ENCODE results near the gene RAD51D.
"Not testable (repeated sequence)": the region's sequence is repeated elsewhere in the genome, so short reads cannot be mapped to it uniquely, and the experiment has no call there.

The RAD51D gene

DNA sequence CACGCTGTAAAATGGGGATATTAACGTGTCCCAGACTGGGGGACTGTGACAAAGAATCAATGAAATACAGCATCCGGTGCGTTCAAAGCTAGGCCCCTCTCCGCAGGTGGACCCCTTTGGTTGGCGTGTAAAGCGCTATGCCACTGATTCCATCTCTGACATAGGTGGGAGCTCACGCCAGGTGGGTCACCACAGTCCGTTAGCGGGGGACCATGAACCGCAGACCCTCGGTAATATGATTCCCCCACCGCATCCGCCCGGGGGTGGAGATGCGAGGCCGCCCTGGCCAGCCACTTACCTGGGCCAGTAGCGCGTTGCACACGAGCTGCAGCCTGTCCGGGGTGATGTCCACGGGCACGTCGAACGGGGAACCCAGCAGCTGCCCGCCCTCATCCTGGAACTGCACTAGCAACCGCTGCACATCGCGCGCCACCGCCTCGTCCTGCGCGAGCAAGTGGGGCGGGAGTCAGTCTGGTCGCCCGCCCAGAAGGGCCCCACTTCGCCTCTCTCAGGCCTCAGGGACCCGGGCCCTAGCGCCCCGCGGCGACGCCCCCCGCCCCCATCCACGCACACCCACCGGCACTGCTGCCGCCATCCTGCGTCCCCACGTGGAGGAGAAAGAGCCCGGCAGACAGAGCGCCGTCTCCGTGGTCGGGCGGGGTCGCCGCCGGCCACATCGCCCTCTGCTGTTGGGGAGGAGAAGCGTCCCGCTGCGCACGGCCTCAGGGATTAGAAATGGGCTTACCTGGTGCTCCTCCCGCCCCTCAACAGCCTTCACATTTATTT is 22.2 kb upstream of the RAD51D start, which contains the start of gene NLE1:
Gene NLE1 (minus strand): TSS at position 623 of the 786 bp plus-strand sequence. CDS start 28 bp downstream, at position 595.
- DNase-seq (ENCODE audit: low spot score) = peak; percentile 90

DNA sequence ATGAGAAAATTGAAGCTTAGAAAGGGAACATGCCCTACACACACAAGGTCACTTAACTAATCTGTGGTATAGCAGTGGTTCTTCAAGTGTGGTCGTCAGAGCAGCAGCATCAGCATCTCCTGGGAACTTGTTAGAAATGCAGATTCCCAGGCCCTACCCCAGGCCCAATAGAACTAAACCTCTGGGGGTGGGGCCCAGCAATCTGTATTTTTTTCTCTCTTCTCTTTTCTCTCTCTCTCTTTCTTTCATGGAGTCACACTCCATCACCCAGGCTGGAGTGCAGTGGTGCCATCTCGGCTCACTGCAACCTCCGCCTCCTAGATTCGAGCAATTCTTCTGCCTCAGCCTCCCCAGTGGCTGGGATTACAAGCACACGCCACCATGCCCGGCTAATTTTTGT is 18.6 kb upstream of the RAD51D start:
- no peak for DNase-seq (ENCODE audit: low spot score)

DNA sequence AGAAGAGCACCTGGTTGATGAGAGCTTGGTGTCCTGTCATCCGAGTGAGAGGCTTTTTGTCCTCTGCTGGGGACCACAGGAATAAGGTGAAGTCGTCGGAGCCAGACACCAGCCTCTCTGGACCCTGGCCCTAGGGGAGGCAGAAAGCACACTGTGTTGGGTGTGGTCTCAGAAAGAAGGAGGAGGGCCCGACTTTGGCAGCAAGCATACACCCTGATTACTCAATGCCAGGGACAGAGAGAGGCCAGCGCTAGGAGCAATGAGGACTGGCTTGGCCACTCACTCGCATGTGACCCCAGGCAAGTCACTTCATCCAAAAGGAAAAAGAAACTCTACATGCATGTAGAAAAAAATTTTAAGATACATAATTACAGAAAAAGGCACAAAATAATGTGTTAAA is 15.7 kb upstream of the RAD51D start:
- no peak for DNase-seq (ENCODE audit: low spot score)

DNA sequence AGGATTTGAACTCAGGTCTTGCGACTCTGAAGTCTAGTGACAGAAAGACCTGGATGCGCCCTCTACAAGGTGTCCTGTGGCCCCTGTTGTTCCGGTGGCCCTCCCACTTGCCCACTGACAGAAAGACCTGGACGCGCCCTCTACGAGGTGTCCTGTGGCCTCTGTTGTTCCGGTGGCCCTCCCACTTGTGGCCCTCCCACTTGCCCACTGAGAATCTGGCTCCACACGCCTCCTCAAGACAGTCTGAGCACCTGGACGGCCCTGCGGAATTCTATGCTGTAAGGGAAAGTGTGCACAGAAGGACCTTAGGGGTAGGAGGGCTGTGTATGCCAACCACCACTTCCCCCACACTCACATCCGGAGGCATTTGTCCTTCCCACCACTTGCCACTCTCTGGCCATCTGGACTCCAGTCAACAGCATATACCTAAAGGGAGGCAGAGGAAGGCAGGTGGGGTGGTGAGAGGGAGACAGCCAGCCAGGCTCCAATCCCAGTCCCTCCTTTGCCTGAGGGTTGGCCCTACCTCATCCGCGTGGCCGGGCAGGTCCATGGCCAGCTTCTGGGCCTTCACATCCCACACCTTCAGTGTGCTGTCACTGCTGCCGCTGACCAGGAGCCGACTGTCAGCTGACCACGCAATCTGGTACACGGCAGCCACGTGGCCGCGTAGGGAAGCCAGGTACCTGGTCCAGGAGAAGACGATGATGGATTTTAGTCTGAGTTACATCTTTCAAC is 13.3 kb upstream of the RAD51D start:
- DNase-seq (ENCODE audit: low spot score) = no peak

DNA sequence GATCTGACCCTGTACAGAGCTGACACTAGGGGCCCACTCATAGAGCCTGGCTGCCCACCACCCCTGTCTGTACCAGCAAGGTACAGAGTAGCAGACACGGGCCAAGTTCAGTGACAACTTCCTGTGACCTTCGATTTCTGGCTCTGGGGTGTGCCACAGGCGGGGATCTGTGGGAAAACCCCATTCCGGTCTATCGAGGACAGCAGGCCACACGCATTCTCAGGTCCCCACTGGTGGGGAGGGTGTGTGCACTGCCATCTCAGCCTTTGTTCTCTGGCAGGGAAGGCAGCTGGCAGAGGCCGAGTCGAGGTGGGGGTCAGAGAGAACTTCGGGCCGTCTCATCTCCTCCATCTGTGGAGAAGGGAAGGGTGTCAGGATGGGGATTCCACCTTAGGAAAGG is 12.4 kb upstream of the RAD51D start:
- DNase-seq (ENCODE audit: low spot score) = no peak

DNA sequence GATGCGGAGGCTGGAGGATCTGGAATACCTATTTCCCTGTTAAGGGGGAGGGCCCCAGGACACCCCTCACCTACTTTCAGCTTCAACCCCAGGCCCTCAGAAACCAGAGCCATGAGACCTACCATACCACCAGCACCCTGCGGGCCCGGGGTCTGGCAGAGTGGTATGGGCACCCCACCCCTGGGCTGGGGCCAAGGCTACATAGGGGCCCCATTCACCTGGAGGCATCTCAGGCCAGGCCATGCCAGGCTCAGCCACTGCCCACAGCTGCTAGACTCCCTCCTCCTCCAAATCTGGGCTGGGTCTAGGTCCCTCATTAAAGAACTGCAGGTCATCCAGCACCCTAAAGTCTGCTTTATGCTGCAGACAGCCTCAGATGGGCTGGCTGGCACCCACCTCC is 10.7 kb upstream of the RAD51D start:
- DNase-seq (ENCODE audit: low spot score) = no peak

DNA sequence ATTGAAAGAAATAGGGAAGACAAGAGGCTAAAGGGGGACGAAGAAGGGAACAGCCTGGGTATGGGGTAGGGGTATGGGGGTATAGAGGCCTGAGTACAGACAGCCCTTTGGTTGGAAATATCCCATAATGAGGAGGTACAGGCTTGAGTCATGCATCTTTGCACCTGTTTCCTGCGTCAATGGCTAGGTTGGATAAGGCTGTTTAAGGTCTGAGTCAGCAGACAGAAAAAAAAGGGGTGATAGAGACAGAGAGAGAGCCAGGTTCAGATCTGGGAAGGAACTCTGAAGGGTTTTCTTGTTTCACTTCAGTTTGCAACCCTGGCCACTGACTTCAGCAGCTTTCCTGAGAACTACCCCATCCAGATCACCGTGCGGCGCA is 10.3 kb upstream of the RAD51D start:
- DNase-seq (ENCODE audit: low spot score) = no peak

DNA sequence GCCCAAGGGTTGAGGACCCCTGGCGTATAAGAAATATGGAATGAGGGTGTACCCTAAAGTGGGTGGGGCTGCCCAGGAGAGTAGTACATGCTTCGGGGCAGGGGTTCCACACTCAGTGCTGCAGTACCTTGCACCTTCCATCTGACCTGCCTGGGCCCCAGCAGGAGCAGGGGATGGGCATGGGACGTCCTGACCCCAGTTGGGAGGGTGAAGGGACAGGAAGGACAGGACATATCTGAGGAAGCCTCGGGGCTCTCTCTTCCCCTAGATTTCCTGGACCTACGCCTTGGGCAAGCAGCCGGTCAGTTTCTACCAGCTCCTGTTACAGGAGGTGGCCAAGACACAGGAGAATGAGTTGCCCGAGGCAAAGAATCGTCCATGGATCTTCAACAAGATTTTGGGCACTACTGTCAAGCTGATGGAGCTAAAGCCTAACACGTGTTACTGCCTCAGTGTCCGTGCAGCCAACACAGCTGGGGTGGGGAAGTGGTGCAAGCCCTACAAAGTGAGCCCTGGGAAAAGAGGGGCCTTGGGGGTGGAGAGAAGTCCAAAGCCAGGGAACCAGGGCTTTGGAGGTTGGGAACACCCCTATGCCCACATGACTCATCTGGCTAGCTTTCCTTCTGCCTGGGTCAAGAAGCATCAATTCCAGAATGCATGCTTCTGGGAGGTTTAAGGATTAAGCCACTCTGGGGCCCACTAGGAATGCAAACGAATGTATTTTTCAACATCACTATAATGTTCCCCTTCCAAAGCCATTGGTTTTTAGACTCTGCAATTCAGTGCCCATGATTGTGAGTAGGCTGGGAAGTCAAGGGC is 9.7 kb upstream of the RAD51D start:
- DNase-seq (ENCODE audit: low spot score) = no peak

DNA sequence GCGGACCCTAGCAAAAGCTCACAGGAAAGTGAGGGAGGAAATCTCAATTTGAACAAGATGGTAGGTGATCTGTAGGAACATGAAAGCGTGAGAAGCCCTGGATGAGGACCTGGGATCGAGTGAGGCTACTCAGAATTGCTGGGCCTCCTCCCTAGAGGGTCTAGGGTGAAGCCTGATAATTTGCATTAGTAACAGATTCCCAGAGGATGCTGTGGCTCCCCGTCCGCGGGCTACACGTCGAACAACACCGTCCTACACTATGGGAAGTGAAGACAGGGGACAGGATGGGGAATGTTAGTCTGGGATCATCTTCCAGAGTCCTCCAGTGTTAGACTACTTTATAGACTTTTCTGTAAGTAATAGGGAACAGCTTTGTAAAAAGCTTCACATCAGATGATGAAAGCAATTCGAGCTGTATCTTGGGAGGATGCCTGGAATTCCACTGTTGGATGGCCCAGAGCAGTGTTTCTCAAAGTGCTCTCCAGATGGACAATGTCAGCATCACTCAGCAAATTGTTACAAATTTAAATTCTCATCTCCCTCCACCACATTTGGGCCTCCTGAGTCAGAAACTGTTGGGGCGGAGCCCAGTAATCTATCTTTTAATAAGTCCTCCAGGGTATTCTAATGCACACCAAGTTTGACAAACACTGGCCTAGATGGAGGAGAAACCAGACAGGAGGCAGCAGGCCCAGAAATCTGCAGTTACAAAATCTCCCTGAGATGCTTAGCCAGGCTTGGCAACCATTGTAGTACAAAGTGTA is 8.3 kb upstream of the RAD51D start:
- DNase-seq (ENCODE audit: low spot score) = no peak

DNA sequence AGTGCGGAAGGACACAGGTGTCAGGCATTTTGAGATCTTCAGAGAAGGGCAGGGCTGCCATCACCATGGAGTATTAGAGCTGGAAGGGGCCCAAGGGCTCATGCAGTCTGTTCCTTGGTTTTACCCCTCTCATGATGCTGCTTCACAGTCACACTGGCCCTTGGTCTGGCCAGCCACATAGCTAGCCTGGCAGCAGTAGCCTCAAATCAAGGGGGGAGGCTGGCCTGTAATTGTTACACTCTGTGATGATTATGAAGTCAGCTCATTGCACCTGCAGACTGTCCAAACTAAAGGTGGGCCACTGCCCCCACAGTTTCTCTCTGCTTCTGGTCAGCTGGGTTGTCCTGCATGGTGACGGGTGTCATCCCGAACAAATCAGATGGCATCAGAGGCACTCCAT is 1.7 kb upstream of the RAD51D start, which contains the start of gene FNDC8:
Gene FNDC8 (plus strand): TSS at position 301 of the 400 bp plus-strand sequence. CDS start 79 bp downstream, at position 380.
- no peak for DNase-seq (ENCODE audit: low spot score)

DNA sequence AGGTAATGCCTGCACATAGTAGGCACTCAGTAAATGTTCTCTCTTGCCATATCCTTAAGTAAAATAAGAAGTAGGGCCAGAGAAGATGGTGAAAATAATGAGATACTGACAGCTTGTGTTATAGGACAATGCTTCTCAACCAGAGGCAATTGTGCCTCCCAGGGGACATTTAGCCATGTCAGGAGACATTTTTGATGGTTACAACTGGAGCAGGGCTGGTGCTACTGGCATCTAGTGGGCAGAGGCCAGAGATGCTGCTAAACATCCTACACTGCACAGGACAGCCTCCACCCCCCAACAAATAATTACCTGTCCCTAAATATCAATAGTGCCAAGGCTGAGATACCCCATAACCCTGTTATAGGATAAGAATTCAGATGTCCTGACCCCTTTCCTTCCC is 1.7 kb downstream of the RAD51D start:
- DNase-seq (ENCODE audit: low spot score) = peak; percentile 43

DNA sequence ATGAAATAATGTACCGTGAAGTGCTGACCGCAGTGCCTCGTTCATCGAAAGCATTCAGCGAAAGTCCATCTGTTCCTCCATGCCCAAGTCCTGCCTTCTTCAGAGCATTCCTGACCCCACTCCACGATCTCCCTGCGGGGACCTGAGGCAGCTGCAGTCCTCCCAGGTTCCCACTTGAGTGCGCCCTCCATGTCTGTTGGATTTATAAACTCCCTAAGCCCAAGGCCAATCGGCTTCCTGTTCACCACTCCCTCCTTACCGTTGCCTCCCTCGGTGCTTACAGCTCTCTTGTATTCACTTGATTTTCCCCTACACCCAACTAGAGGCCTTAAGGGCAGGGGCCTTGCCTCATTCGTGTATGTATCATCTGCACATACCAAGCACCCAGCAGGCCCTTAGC is 2.8 kb downstream of the RAD51D start:
- no peak for DNase-seq (ENCODE audit: low spot score)

DNA sequence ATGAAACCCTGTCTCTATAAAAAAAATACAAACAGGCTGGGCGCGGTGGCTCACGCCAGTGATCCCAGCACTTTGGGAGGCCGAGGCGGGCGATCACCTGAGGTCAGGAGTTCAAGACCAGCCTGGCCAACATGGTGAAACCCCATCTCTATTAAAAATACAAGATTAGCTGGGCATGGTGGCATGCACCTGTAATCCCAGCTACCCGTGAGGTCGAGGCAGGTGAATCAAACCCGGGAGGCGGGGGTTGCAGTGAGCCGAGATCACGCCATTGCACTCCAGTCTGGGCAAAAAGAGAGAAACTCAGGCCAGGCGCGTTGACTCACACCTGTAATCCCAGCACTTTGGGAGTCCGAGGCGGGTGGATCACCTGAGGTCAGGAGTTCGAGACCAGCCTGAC is 8.9 kb downstream of the RAD51D start:
- DNase-seq (ENCODE audit: low spot score) = not testable (repeated sequence)

DNA sequence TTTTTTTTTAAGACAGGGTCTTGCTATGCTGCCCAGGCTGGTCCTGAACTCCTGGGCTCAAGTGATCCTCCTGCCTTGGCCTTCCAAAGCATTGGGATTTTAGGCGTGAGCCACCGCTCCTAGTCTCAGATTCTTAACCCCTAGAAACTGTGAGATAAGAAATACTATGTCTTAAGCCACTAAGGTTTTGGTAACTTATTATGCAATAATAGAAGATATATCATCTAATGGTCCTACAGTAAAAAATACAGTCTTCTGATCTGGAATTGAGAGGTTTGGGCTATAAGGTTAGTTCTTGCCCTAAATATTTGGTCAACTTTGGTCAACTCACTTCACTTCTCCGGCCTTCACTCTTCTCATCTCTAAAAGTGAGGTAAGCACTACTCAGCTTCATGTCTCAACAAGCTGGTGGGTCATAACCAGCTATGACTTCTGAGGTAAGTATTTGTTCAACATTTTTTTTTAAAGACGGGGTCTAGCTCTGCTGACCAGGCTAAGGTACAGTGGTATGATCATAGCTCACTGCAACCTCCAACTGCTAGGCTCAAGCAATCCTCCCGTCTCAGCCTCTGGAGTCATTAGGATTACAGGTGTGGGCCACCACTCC is 14.7 kb downstream of the RAD51D start:
- DNase-seq (ENCODE audit: low spot score) = no peak

DNA sequence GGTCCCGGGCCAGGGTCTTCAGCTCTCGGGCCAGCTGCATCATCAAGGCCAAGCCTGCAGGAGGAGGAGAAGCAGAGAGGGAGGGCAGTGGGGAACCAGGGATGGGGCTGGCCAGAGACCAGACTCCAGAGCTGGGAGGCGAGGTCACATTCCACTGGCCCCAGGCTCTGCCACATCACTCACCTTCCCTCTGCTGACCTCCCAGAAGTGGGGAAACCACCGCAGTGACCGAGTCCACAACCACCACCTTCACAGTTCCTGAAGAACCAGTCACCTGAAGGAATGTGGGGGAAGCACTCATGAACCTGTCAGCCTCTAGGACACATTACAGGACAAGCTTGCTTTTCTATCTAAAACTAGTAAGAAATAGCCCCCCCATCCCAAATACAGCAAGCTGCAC is 16.4 kb downstream of the RAD51D start:
- no peak for DNase-seq (ENCODE audit: low spot score)

DNA sequence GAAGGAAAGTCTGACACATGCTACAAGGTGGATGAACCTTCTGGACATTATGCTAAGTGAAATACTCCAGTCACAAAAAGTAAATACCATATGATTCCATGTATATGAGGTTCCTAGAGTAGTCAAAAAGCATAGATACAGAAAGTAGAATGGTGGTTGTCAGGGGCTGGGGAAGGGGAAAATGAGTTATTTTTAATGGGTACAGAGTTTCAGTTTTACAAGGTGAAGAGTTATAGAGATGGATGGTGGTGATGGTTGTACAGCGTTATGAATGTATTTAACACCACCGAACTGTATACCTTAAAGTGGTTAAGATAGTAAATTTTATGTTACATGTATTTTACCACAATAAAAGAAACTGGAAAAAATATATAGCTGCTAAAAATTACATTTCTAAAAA is 17.9 kb downstream of the RAD51D start:
- DNase-seq (ENCODE audit: low spot score) = no peak

DNA sequence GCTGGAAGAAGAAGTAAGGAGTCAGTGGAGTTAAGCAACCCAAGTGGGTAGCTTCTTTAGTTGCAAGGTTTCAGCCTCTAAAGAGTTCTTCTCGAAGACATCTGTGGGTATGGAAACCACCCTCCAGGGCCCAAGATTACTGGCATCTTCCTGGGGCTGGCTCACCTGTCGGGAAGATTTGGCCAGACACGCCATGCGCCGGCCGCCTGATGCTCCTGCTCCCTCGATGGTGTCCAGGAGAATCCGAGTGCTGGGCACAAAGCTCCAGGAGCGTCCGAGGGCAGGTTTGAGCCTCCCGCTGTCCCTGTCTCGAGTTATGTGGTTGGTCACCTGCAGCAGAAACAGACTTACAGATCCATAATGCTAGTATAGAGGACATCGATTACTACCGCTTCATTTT is 18.6 kb downstream of the RAD51D start:
- no peak for DNase-seq (ENCODE audit: low spot score)

DNA sequence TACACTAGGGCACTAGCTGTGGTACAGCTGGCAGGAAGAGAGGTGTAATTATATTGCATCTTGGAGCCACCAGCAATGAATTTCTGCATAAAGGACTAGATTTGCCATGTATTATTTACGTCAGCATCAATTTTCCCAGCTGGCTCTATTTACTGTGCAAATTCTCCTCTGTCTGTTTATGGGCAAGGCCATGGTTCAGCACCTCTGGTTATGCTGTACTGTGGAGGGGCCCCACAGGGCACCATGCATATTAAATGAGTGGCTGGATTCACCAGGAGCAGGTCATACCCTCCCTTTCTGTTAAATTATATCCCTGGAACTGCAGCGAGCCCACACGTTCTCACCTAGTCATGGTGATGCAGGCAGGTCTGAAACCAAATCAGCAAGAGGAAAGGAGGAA is 19.8 kb downstream of the RAD51D start:
- DNase-seq (ENCODE audit: low spot score) = no peak

DNA sequence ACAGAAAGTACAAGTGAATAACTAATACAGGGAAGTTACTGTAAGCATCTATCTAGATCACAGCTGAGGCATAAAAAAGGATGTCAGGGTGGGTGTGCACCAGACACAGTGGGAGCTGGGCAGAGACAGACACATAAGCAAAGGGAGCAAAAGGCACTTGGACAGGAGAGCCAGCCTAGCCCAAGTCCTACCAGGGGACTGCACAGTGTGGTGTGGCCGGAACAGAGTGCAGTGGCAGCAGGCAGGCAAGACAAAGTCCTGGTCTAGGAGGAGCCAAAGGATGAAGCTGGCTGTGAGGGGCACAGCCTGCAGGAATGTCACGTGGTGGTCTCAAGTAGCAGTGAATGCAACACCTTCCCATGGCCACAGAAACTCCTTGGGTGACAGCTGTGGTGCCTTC is 21.9 kb downstream of the RAD51D start:
- DNase-seq (ENCODE audit: low spot score) = no peak

DNA sequence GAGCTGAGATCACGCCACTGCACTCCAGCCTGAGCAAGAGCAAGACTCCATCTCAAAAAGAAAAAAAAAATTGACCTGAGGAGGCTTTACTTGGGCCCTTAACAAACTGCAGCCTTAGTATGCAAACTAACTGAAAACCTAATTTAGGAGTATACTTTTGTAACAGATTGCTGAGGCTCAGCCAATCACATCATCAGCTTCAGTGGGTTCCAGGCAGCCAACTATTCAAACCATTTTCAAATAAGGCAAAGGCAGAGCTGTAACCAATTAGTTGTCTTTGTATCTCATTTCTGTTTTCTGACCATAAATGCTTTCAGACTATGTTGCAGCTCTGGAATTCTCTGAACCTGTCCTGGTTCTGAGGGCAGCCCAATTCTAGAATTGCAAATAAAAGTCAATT is 23.9 kb downstream of the RAD51D start:
- no peak for DNase-seq (ENCODE audit: low spot score)

DNA sequence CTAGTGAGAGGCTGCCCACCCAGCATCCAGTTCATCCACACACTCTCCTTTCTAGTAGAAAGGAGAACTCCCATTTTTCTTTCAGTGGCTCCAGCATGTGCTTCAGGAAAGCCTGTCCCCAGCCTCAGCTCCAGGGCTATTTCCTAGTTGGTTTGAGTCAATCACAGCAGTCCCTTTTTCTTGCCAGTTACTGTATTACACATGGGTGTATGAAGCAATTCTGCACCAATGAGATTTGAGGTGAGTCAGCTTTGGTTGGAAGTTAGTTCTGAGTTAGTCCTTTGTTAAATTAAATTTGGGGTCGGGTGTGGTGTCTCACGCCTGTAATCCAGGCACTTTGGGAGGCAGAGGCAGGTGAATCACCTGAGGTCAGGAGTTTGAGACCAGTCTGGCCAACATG is 24.8 kb downstream of the RAD51D start:
- no peak for DNase-seq (ENCODE audit: low spot score)
